ENCODE data around the gene MEOX2.

- TF ChIP-seq NR2F2 (IDR thresholded peaks at IDR 0.05; ENCODE audit: borderline replicate concordance, low read depth) (no peak), ZBTB7B (CRISPR knock-in tag; IDR thresholded peaks at IDR 0.05) (no peak), CTCF (CRISPR knock-in tag; IDR thresholded peaks at IDR 0.05) (no peak), CC2D1A (CRISPR knock-in tag; IDR thresholded peaks at IDR 0.05) (no peak), ZNF282 (IDR thresholded peaks at IDR 0.05; ENCODE audit: partially characterized antibody) (no peak), RAD21 (CRISPR knock-in tag; IDR thresholded peaks at IDR 0.05) (no peak), TCF7L2 (IDR thresholded peaks at IDR 0.05; ENCODE audit: low read depth, low read length) (no peak), ELF1 (CRISPR knock-in tag; IDR thresholded peaks at IDR 0.05) (no peak)
- TF ChIP-seq, protein P1, sequence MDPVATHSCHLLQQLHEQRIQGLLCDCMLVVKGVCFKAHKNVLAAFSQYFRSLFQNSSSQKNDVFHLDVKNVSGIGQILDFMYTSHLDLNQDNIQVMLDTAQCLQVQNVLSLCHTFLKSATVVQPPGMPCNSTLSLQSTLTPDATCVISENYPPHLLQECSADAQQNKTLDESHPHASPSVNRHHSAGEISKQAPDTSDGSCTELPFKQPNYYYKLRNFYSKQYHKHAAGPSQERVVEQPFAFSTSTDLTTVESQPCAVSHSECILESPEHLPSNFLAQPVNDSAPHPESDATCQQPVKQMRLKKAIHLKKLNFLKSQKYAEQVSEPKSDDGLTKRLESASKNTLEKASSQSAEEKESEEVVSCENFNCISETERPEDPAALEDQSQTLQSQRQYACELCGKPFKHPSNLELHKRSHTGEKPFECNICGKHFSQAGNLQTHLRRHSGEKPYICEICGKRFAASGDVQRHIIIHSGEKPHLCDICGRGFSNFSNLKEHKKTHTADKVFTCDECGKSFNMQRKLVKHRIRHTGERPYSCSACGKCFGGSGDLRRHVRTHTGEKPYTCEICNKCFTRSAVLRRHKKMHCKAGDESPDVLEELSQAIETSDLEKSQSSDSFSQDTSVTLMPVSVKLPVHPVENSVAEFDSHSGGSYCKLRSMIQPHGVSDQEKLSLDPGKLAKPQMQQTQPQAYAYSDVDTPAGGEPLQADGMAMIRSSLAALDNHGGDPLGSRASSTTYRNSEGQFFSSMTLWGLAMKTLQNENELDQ (CRISPR knock-in tag; IDR thresholded peaks at IDR 0.05; ENCODE audit: borderline replicate concordance) = no peak
Observed at GRCh38 chr7:15601175-15601574, 85.3 kb downstream of the MEOX2 start.
